ENCODE measurements around the gene KCNN1.

KCNN1 gene

GRCh38 chr19:18008814-18009213 lies 41.9 kb downstream of the KCNN1 start:
- peak overlapping the region; percentile 58 to 81 (median 70) for H3K4me3 ChIP-seq (ENCODE audit: low read depth in 1 of 5, low read length in 5 of 5)
- peaks cover 0 to 46% (median 42%) of the 10 kb centered on the region in 5 donors for H3K36me3 ChIP-seq (ENCODE audit: control insufficient read depth in 5 of 5, insufficient read depth in 5 of 5, low read length in 5 of 5)
- no peaks in the 10 kb centered on the region for H3K9me3 ChIP-seq (ENCODE audit: control insufficient read depth in 5 of 5, low read length in 5 of 5)
- peak overlapping the region in 3 of 5 donors; percentile 56 to 68 (median 58) for H3K9ac ChIP-seq (ENCODE audit: low read length in 5 of 5)
- H3K4me1 ChIP-seq (ENCODE audit: control insufficient read depth in 5 of 5, insufficient read depth in 5 of 5, low read length in 5 of 5), result peaks cover 2 to 48% (median 42%) of the 10 kb centered on the region in 5 donors
- H3K27me3 ChIP-seq (ENCODE audit: control insufficient read depth in 5 of 5, insufficient read depth in 4 of 5, low read length in 5 of 5), result no peaks in the 10 kb centered on the region
- no peak overlapping the region for H3K27ac ChIP-seq (ENCODE audit: low read depth, low read length)

- H3K27ac ChIP-seq (ENCODE audit: low read depth, low read length), result no peak overlapping the region
- peak overlapping the region; percentile 58 to 81 (median 70) for H3K4me3 ChIP-seq (ENCODE audit: low read depth in 1 of 5, low read length in 5 of 5)
- peak overlapping the region in 2 of 5 donors; percentile 58 to 68 for H3K9ac ChIP-seq (ENCODE audit: low read length in 5 of 5)
- no peaks in the 10 kb centered on the region for H3K9me3 ChIP-seq (ENCODE audit: control insufficient read depth in 5 of 5, low read length in 5 of 5)
- peaks cover 2 to 52% (median 43%) of the 10 kb centered on the region in 5 donors for H3K4me1 ChIP-seq (ENCODE audit: control insufficient read depth in 5 of 5, insufficient read depth in 5 of 5, low read length in 5 of 5)
- H3K36me3 ChIP-seq (ENCODE audit: control insufficient read depth in 5 of 5, insufficient read depth in 5 of 5, low read length in 5 of 5), result peaks cover 0 to 50% (median 45%) of the 10 kb centered on the region in 5 donors
- H3K27me3 ChIP-seq (ENCODE audit: control insufficient read depth in 5 of 5, insufficient read depth in 4 of 5, low read length in 5 of 5), result no peaks in the 10 kb centered on the region
Observed at GRCh38 chr19:18009412-18010066, 42.6 kb downstream of the KCNN1 start.

GRCh38 chr19:18010149-18010548 lies 43.2 kb downstream of the KCNN1 start:
- H3K9me3 ChIP-seq (ENCODE audit: control insufficient read depth in 5 of 5, low read length in 5 of 5), result no peaks in the 10 kb centered on the region
- peak overlapping the region in 3 of 5 donors; percentile 31 to 81 (median 70) for H3K4me3 ChIP-seq (ENCODE audit: low read depth in 1 of 5, low read length in 5 of 5)
- no peaks in the 10 kb centered on the region for H3K27me3 ChIP-seq (ENCODE audit: control insufficient read depth in 5 of 5, insufficient read depth in 4 of 5, low read length in 5 of 5)
- peaks cover 0 to 53% (median 48%) of the 10 kb centered on the region in 5 donors for H3K36me3 ChIP-seq (ENCODE audit: control insufficient read depth in 5 of 5, insufficient read depth in 5 of 5, low read length in 5 of 5)
- H3K27ac ChIP-seq (ENCODE audit: low read depth, low read length), result no peak overlapping the region
- H3K4me1 ChIP-seq (ENCODE audit: control insufficient read depth in 5 of 5, insufficient read depth in 5 of 5, low read length in 5 of 5), result peaks cover 2 to 52% (median 43%) of the 10 kb centered on the region in 5 donors
- no peak overlapping the region for H3K9ac ChIP-seq (ENCODE audit: low read length in 5 of 5)

GRCh38 chr19:18013210-18014111 lies 46.6 kb downstream of the KCNN1 start:
- H3K9me3 ChIP-seq (ENCODE audit: control insufficient read depth in 5 of 5, low read length in 5 of 5), result no peaks in the 10 kb centered on the region
- H3K27ac ChIP-seq (ENCODE audit: low read depth, low read length), result peak overlapping the region; percentile 25
- peak overlapping the region in 1 of 5 donors; percentile 23 for H3K9ac ChIP-seq (ENCODE audit: low read length in 5 of 5)
- H3K4me3 ChIP-seq (ENCODE audit: low read depth in 1 of 5, low read length in 5 of 5), result no peak overlapping the region
- H3K36me3 ChIP-seq (ENCODE audit: control insufficient read depth in 5 of 5, insufficient read depth in 5 of 5, low read length in 5 of 5), result peaks cover 0 to 58% (median 53%) of the 10 kb centered on the region in 5 donors
- no peaks in the 10 kb centered on the region for H3K27me3 ChIP-seq (ENCODE audit: control insufficient read depth in 5 of 5, insufficient read depth in 4 of 5, low read length in 5 of 5)
- H3K4me1 ChIP-seq (ENCODE audit: control insufficient read depth in 5 of 5, insufficient read depth in 5 of 5, low read length in 5 of 5), result peaks cover 4 to 61% (median 47%) of the 10 kb centered on the region in 5 donors

- Histone ChIP-seq H3K4me1 (ENCODE audit: control insufficient read depth in 5 of 5, insufficient read depth in 5 of 5, low read length in 5 of 5) (peaks cover 2 to 59% (median 39%) of the 10 kb centered on the region in 5 donors), H3K9ac (ENCODE audit: low read length in 5 of 5) (peak overlapping the region in 1 of 5 donors; percentile 7), H3K36me3 (ENCODE audit: control insufficient read depth in 5 of 5, insufficient read depth in 5 of 5, low read length in 5 of 5) (peaks cover 0 to 50% (median 48%) of the 10 kb centered on the region in 5 donors), H3K27ac (ENCODE audit: low read depth, low read length) (no peak overlapping the region), H3K9me3 (ENCODE audit: control insufficient read depth in 5 of 5, low read length in 5 of 5) (no peaks in the 10 kb centered on the region), H3K27me3 (ENCODE audit: control insufficient read depth in 5 of 5, insufficient read depth in 4 of 5, low read length in 5 of 5) (no peaks in the 10 kb centered on the region), H3K4me3 (ENCODE audit: low read depth in 1 of 5, low read length in 5 of 5) (no peak overlapping the region)
Observed at GRCh38 chr19:18014197-18014596, 47.3 kb downstream of the KCNN1 start.

- Histone ChIP-seq H3K4me1 (ENCODE audit: control insufficient read depth in 5 of 5, insufficient read depth in 5 of 5, low read length in 5 of 5) (peaks cover 8 to 60% (median 41%) of the 10 kb centered on the region in 5 donors), H3K9me3 (ENCODE audit: control insufficient read depth in 5 of 5, low read length in 5 of 5) (no peaks in the 10 kb centered on the region), H3K4me3 (ENCODE audit: low read depth in 1 of 5, low read length in 5 of 5) (no peak overlapping the region), H3K27me3 (ENCODE audit: control insufficient read depth in 5 of 5, insufficient read depth in 4 of 5, low read length in 5 of 5) (no peaks in the 10 kb centered on the region), H3K9ac (ENCODE audit: low read length in 5 of 5) (peak overlapping the region in 3 of 5 donors; percentile 11 to 47 (median 37)), H3K36me3 (ENCODE audit: control insufficient read depth in 5 of 5, insufficient read depth in 5 of 5, low read length in 5 of 5) (peaks cover 0 to 30% (median 28%) of the 10 kb centered on the region in 5 donors), H3K27ac (ENCODE audit: low read depth, low read length) (peak overlapping the region; percentile 71)
Observed at GRCh38 chr19:18016209-18016910, 49.5 kb downstream of the KCNN1 start.

- Histone ChIP-seq H3K9me3 (ENCODE audit: control insufficient read depth in 5 of 5, low read length in 5 of 5) (no peaks in the 10 kb centered on the region), H3K27me3 (ENCODE audit: control insufficient read depth in 5 of 5, insufficient read depth in 4 of 5, low read length in 5 of 5) (no peaks in the 10 kb centered on the region), H3K36me3 (ENCODE audit: control insufficient read depth in 5 of 5, insufficient read depth in 5 of 5, low read length in 5 of 5) (peaks cover 0 to 25% (median 25%) of the 10 kb centered on the region in 5 donors), H3K4me3 (ENCODE audit: low read depth in 1 of 5, low read length in 5 of 5) (no peak overlapping the region), H3K4me1 (ENCODE audit: control insufficient read depth in 5 of 5, insufficient read depth in 5 of 5, low read length in 5 of 5) (peaks cover 12 to 71% (median 52%) of the 10 kb centered on the region in 5 donors), H3K9ac (ENCODE audit: low read length in 5 of 5) (peak overlapping the region in 2 of 5 donors; percentile 48 to 64), H3K27ac (ENCODE audit: low read depth, low read length) (peak overlapping the region; percentile 71)
Observed at GRCh38 chr19:18017275-18018083, 50.6 kb downstream of the KCNN1 start.

- H3K27ac ChIP-seq (ENCODE audit: low read depth, low read length), result peak overlapping the region; percentile 95
- no peaks in the 10 kb centered on the region for H3K27me3 ChIP-seq (ENCODE audit: control insufficient read depth in 5 of 5, insufficient read depth in 4 of 5, low read length in 5 of 5)
- H3K9ac ChIP-seq (ENCODE audit: low read length in 5 of 5), result peak overlapping the region in 3 of 5 donors; percentile 31 to 67 (median 56)
- no peaks in the 10 kb centered on the region for H3K9me3 ChIP-seq (ENCODE audit: control insufficient read depth in 5 of 5, low read length in 5 of 5)
- H3K4me1 ChIP-seq (ENCODE audit: control insufficient read depth in 5 of 5, insufficient read depth in 5 of 5, low read length in 5 of 5), result peaks cover 15 to 79% (median 62%) of the 10 kb centered on the region in 5 donors
- H3K4me3 ChIP-seq (ENCODE audit: low read depth in 1 of 5, low read length in 5 of 5), result peak overlapping the region in 1 of 5 donors; percentile 4
- H3K36me3 ChIP-seq (ENCODE audit: control insufficient read depth in 5 of 5, insufficient read depth in 5 of 5, low read length in 5 of 5), result peaks cover 0 to 2% (median 2%) of the 10 kb centered on the region in 5 donors
Observed at GRCh38 chr19:18020212-18021085, 53.5 kb downstream of the KCNN1 start.

Data from subcutaneous abdominal adipose tissue (tissue), 5 donors.